KOPT-K1 (cell line): ENCODE data around the gene LY6G5B.

Source experiments
- H3K27ac ChIP-seq: fragments of 200-600 bp; sonication (generic); 2 replicates; pipeline ENCODE4 v1.5.1; 2016; ENCODE audit warnings: antibody characterized with exemption, mild to moderate bottlenecking, low read depth, low read length; ENCODE audit not compliant: poor library complexity, severe bottlenecking
- H3K36me3 ChIP-seq: fragments of 200-600 bp; sonication (generic); 2 replicates; pipeline ENCODE4 v1.5.1; 2017; ENCODE audit warnings: antibody characterized with exemption, mild to moderate bottlenecking, low read length, moderate library complexity; ENCODE audit not compliant: insufficient read depth
- H3K9me3 ChIP-seq: fragments of 200-600 bp; sonication (generic); 2 replicates; pipeline ENCODE4 v1.5.1; 2017; ENCODE audit warnings: antibody characterized with exemption, low read length, mild to moderate bottlenecking; ENCODE audit not compliant: insufficient read depth, poor library complexity, severe bottlenecking

The LY6G5B gene

GRCh38 chr6:31690231-31691077, 20.7 kb downstream of the LY6G5B start:
- Histone ChIP-seq H3K36me3 (peaks cover 100% of the 10 kb centered on the region), H3K9me3 (no peaks in the 10 kb centered on the region), H3K27ac (no peak overlapping the region)

DNA sequence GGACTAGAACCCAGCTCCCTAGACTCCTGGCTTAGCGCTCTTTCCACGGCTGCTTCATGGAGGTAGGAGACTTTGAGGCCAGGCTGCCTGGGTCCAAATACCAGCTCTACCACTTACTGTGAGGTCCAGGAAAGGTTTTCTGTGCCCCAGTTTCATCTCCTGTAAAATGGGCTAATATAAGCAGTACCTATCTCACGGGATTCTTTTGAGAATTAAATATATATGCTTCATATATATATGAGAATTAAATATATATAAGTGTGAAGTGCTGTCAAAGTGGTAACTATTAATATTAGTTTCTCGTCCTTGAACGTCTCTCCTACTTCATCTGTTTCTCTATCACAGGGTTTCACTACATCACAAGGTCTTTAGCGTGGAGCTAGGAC, 21.3 kb downstream of the LY6G5B start:
- Histone ChIP-seq H3K27ac (no peak overlapping the region), H3K36me3 (peaks cover 99% of the 10 kb centered on the region)

GRCh38 chr6:31691564-31692108, 21.9 kb downstream of the LY6G5B start:
- H3K27ac ChIP-seq = no peak overlapping the region
- H3K36me3 ChIP-seq = peaks cover 99% of the 10 kb centered on the region

More for the DNA sequence above, 21.3 kb downstream of the LY6G5B start:
- H3K9me3 ChIP-seq = no peaks in the 10 kb centered on the region

DNA sequence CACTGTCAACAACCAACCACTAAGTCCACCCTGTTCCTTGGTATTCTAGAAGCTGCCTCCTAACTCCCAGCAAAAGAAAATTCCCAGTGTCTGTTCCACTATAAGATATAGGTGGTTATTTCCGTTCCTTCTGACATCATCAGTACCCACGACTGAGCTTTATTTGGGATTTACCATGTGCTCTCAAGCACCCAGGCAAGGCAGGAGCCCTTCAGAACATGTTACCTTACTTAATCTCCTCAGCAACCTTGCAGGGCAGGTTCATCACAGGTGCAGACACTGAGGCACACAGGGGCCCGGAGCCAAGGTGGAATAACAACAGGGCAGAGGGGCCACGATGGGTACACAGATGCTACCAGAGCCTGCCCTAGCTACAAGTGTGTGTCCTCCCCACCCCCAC, 22.6 kb downstream of the LY6G5B start:
- no peak overlapping the region for H3K27ac ChIP-seq
- H3K36me3 ChIP-seq = peaks cover 99% of the 10 kb centered on the region
- no peaks in the 10 kb centered on the region for H3K9me3 ChIP-seq

More at GRCh38 chr6:31691564-31692108, 21.9 kb downstream of the LY6G5B start:
- no peaks in the 10 kb centered on the region for H3K9me3 ChIP-seq

GRCh38 chr6:31692886-31693285, 23.1 kb downstream of the LY6G5B start:
- Histone ChIP-seq H3K27ac (no peak overlapping the region), H3K9me3 (no peaks in the 10 kb centered on the region), H3K36me3 (peaks cover 99% of the 10 kb centered on the region)

- H3K27ac ChIP-seq = no peak overlapping the region
- peaks cover 95% of the 10 kb centered on the region for H3K36me3 ChIP-seq
- no peaks in the 10 kb centered on the region for H3K9me3 ChIP-seq
Measured at GRCh38 chr6:31693535-31693934, 23.8 kb downstream of the LY6G5B start.

DNA sequence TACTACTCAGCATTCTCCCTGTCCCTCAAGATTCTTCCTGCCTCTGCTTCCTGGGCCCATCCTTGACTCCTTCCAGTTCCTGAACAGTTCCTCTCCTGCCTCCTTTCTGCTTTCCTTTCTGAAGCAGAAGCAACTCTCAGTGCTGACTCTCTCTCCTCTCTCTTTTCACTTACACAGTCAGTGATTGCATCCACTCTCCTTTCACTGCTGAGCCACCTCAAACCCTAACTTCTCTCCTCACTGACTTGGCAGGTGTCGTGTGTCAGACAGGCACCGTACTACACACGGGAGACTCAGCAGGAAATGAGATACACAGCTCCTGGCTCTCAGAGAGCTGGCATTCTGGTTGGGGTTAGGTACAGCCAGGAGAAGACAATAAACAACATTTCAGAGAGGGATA, 27.8 kb downstream of the LY6G5B start:
- H3K9me3 ChIP-seq = no peaks in the 10 kb centered on the region
- no peak overlapping the region for H3K27ac ChIP-seq
- H3K36me3 ChIP-seq = peaks cover 75% of the 10 kb centered on the region

DNA sequence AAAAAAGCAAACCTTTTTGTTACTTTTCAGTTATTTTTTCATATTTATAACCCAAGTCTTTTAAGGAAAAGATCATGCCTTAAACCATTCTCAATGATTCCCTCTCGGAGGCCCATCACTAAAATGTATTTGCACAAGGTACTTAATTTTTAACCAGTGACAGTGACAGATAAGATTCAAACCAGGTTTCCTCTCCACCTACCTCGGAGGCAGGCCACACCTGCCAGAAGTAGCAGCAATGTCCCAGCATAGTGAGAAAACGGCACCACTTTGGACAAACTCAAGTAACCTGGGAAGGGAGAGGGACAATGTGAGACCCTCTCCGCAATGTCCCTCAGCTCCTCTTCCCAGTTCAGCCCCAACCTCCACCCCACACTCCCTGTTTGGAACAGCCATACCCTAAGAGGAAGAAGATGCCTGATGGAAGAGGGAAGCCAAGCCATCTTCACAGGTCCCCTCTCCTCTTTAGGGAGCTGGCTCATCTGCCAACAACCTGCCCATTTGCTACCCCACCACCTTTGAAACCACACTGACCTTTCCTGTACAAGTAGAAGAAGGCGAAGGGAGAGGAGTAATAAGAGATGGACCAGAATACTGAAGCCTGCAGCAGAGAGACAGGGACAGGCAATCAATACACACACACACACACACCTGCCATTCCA, 31.1 kb downstream of the LY6G5B start:
- H3K36me3 ChIP-seq = peaks cover 43% of the 10 kb centered on the region
- no peaks in the 10 kb centered on the region for H3K9me3 ChIP-seq
- H3K27ac ChIP-seq = no peak overlapping the region

DNA sequence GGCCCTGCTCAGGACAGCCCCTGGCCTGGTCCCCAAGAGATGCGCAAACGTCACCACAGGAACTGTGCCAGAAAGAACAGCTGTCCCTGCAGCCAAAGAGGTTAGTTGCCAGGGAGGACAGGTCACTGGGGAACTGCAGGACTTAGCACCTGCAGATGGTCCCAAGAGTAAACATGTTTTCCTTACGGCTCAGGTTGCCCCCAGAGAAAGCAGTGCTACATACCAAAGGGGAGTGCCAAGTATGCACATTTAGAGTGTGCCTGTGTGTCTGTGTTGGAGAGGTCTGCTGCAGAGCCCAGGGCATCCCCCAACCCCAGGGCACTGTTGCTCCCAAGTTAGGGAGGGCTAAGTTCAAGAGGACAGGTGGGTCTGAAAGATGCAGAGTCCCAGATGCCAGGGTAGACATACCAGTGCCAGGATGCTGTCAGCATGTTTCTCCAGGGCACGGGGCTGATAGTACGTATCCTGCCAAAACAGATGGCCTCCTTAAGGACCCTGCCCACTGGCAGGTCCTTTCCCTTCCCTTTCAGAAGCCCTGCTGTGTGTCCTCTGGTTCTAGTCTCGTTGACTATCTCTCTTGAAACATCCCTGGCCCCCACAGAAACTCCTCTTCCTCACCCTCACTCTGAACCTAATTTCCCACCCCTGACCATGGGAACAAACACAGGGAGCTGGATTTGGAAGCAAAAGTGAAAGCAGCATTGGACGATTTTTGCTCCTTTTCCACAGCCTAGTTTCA, 32.1 kb downstream of the LY6G5B start:
- H3K36me3 ChIP-seq = peaks cover 34% of the 10 kb centered on the region
- no peaks in the 10 kb centered on the region for H3K9me3 ChIP-seq
- H3K27ac ChIP-seq = peak overlapping the region; percentile 88

DNA sequence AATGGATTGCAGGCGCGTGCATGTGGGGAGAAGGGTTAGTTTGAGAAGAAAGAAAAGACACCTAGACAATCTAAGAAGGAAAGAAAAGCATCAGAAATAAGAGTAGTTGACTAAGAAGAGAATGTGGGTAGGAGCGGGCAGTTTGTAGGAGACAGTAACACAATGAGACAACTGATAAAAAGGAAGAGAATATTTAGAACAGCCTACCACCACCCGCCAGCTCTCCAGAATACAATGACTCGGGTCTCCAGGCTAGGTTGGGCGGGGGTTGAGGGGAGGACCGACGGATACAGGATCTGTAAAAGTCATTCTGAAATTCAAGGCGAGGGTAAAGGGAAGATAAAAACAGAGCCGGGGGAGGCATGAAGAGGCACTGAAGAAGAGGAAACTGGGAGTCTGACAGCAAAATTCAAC, 32.6 kb downstream of the LY6G5B start:
- H3K9me3 ChIP-seq = no peaks in the 10 kb centered on the region
- peak overlapping the region; percentile 88 for H3K27ac ChIP-seq

GRCh38 chr6:31702819-31703716, 33.3 kb downstream of the LY6G5B start, which contains the start of gene ABHD16A:
Gene ABHD16A (minus strand): TSS chr6:31703324. CDS start chr6:31703281, 43 bp downstream.
- Histone ChIP-seq H3K9me3 (no peaks in the 10 kb centered on the region), H3K27ac (peak within 1 kb of the TSS; percentile 88), H3K36me3 (peaks cover 21% of the 10 kb centered on the region)

More for the DNA sequence above, 32.6 kb downstream of the LY6G5B start:
- H3K36me3 ChIP-seq = peaks cover 28% of the 10 kb centered on the region

- Histone ChIP-seq H3K9me3 (no peaks in the 10 kb centered on the region), H3K36me3 (peaks cover 3% of the 10 kb centered on the region), H3K27ac (no peak overlapping the region)
Measured at GRCh38 chr6:31705931-31706330, 36.2 kb downstream of the LY6G5B start.

DNA sequence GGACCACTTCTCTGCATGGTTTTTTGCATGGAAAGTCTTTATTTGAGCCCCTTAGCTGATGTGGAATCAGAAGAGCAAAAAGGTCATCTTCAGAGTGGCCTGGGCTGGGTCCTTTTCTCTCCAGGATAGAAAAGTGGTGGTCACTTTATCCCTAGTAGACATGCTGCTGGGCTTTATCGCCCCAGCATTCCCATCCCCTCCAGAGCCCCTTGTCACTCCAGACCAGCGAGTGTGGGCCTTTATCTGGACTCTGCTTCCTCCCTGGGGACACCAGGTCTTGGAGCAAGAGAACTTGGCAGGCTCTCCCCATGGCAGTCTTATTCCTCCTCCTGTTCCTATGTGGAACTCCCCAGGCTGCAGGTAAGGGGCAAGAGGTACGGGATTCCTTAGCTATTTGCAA, 36.8 kb downstream of the LY6G5B start, which contains the start of gene LY6G6F:
TSS of gene LY6G6F (plus strand) at position 268 of the 400 bp plus-strand sequence. CDS start at position 309, 41 bp downstream.
- Histone ChIP-seq H3K27ac (no peak within 1 kb of the TSS), H3K36me3 (no peaks in the 10 kb centered on the region)

GRCh38 chr6:31707701-31708100, 37.9 kb downstream of the LY6G5B start:
- Histone ChIP-seq H3K9me3 (no peaks in the 10 kb centered on the region), H3K36me3 (no peaks in the 10 kb centered on the region), H3K27ac (no peak overlapping the region)

More for the DNA sequence above, 36.8 kb downstream of the LY6G5B start, which contains the start of gene LY6G6F:
- H3K9me3 ChIP-seq = no peaks in the 10 kb centered on the region
